Fibroblast of lung (primary cell): Measurements from ENCODE around the gene METTL16. TPM values are rescaled to one million over a fixed set of nuclear protein-coding genes. Genes with fewer than 3 reads are reported as not detected.
"Not testable (repeated sequence)": the region's sequence is repeated elsewhere in the genome, so short reads cannot be mapped to it uniquely, and the experiment has no call there.

Experiments used
- DNase-seq, 2 donors: peaks; one replicate each; pipeline versions ENCODE4 v3.0.0 to v3.0.0-alpha.2; 2010; ENCODE audit warnings: low read depth in 2 of 2
- H2AFZ ChIP-seq: 2 replicates; pipeline ENCODE4 v1.5.1; 2012; ENCODE audit warnings: low read length, control low read depth, inconsistent platforms
- H3K27ac ChIP-seq: 2 replicates; pipeline ENCODE4 v1.5.1; 2011; ENCODE audit warnings: low read length, control low read depth; ENCODE audit not compliant: insufficient read depth
- H3K27me3 ChIP-seq: 2 replicates; pipeline ENCODE4 v1.5.1; 2011; ENCODE audit warnings: mild to moderate bottlenecking, low read length; ENCODE audit not compliant: control insufficient read depth, insufficient read depth
- H3K36me3 ChIP-seq: 2 replicates; pipeline ENCODE4 v1.5.1; 2011; ENCODE audit warnings: low read length; ENCODE audit not compliant: control insufficient read depth, insufficient read depth
- H3K4me1 ChIP-seq: 2 replicates; pipeline ENCODE4 v1.5.1; 2011; ENCODE audit warnings: low read length; ENCODE audit not compliant: control insufficient read depth, insufficient read depth; ENCODE audit errors: extremely low read depth
- H3K4me2 ChIP-seq: 2 replicates; pipeline ENCODE4 v1.5.1; 2011; ENCODE audit warnings: low read length, control low read depth; ENCODE audit not compliant: insufficient read depth; ENCODE audit errors: extremely low read depth
- H3K4me3 ChIP-seq, 4 experiments: fragments of 200-600 bp in 1 of 4; sonication (generic) in 1 of 4; replicated peaks in 1 of 4; 2 replicates each; pipeline ENCODE4 v1.5.1; 2011 to 2016; ENCODE audit warnings: low read length in 4 of 4, low read depth in 3 of 4, mild to moderate bottlenecking in 3 of 4, control low read depth in 2 of 4, inconsistent platforms in 1 of 4, mixed read lengths in 1 of 4; ENCODE audit not compliant: insufficient read depth in 1 of 4; ENCODE audit errors: control extremely low read depth in 1 of 4
- H3K79me2 ChIP-seq: 2 replicates; pipeline ENCODE4 v1.5.1; 2012; ENCODE audit warnings: mild to moderate bottlenecking, low read length, inconsistent platforms; ENCODE audit not compliant: control insufficient read depth, insufficient read depth
- H3K9ac ChIP-seq: 2 replicates; pipeline ENCODE4 v1.5.1; 2011; ENCODE audit warnings: mild to moderate bottlenecking, low read length, control low read depth; ENCODE audit not compliant: insufficient read depth
- H3K9me3 ChIP-seq: 2 replicates; pipeline ENCODE4 v1.5.1; 2012; ENCODE audit warnings: low read depth, low read length; ENCODE audit not compliant: control insufficient read depth, insufficient read depth
- H4K20me1 ChIP-seq: 2 replicates; pipeline ENCODE4 v1.5.1; 2011; ENCODE audit warnings: low read length; ENCODE audit not compliant: control insufficient read depth, insufficient read depth; ENCODE audit errors: extremely low read depth
- CTCF ChIP-seq, 2 donors: IDR thresholded peaks in 1 of 2; conservative IDR thresholded peaks in 1 of 2; 1 replicate in 1 of 2; 2 replicates in 1 of 2; pipeline ENCODE4 v1.5.1; 2011 to 2012; ENCODE audit warnings: low read length in 2 of 2, control low read depth in 1 of 2, inconsistent platforms in 1 of 2, low read depth in 1 of 2, mild to moderate bottlenecking in 1 of 2
- EZH2 ChIP-seq: IDR thresholded peaks from 2 replicates; pipeline ENCODE4 v1.5.1; 2012; ENCODE audit warnings: low read length, control low read depth, mild to moderate bottlenecking; ENCODE audit errors: missing control alignments
- polyA plus RNA-seq, 2 donors: library from polyadenylated mRNA; depleted of rRNA in 1 of 2; stranded (reverse) in 1 of 2; unstranded in 1 of 2; fragments of >200 nt; gene quantifications; 2 replicates each; pipeline ENCODE4 v1.2.1, GENCODE V29; 2011 to 2012; ENCODE audit warnings: missing spikeins in 1 of 2
- total RNA-seq: library from RNA; depleted of rRNA; stranded (reverse); fragments of >200 nt; gene quantifications from 2 replicates; pipeline ENCODE4 v1.2.1, GENCODE V29; 2014

The METTL16 gene
- total and polyA plus RNA-seq, 2 donors (not counting 1 experiment from before 2014, with no cell fraction given): 12.2 to 13.4 TPM

GRCh38 chr17:2503627-2504026 is 8.1 kb downstream of the METTL16 start:
- no peaks in the 10 kb centered on the region for H4K20me1 ChIP-seq
- no peaks in the 10 kb centered on the region for H3K9me3 ChIP-seq
- no peak overlapping the region for H3K4me3 ChIP-seq
- H3K79me2 ChIP-seq: peaks cover 18% of the 10 kb centered on the region
- no peak overlapping the region for H3K4me2 ChIP-seq
- H3K27me3 ChIP-seq: no peaks in the 10 kb centered on the region
- TF ChIP-seq EZH2 (no peak), CTCF (conservative IDR thresholded peaks at IDR 0.05 in 1 of 2, IDR thresholded peaks at IDR 0.05 in 1 of 2; ENCODE audit: low read depth in 1 of 2, low read length in 2 of 2) (no peak)
- no peak for DNase-seq
- H3K27ac ChIP-seq: no peak overlapping the region
- no peaks in the 10 kb centered on the region for H3K4me1 ChIP-seq
- H3K9ac ChIP-seq: no peak overlapping the region
- H2AFZ ChIP-seq: no peak overlapping the region
- no peaks in the 10 kb centered on the region for H3K36me3 ChIP-seq

- H3K36me3 ChIP-seq: no peaks in the 10 kb centered on the region
- H3K4me2 ChIP-seq: no peak overlapping the region
- H3K27me3 ChIP-seq: no peaks in the 10 kb centered on the region
- H3K27ac ChIP-seq: no peak overlapping the region
- TF ChIP-seq CTCF (conservative IDR thresholded peaks at IDR 0.05 in 1 of 2, IDR thresholded peaks at IDR 0.05 in 1 of 2; ENCODE audit: low read depth in 1 of 2, low read length in 2 of 2): no peak
- TF ChIP-seq EZH2: no peak
- DNase-seq: no peak
- no peak overlapping the region for H3K9ac ChIP-seq
- H3K4me3 ChIP-seq: no peak overlapping the region
- peaks cover 12% of the 10 kb centered on the region for H3K79me2 ChIP-seq
- H2AFZ ChIP-seq: no peak overlapping the region
- H3K9me3 ChIP-seq: no peaks in the 10 kb centered on the region
- no peaks in the 10 kb centered on the region for H3K4me1 ChIP-seq
- no peaks in the 10 kb centered on the region for H4K20me1 ChIP-seq
Measured at GRCh38 chr17:2502871-2503580, 8.7 kb downstream of the METTL16 start.

GRCh38 chr17:2500446-2500845 is 11.2 kb downstream of the METTL16 start:
- H3K4me3 ChIP-seq: no peak overlapping the region
- DNase-seq: peak in 1 of 2 donors; percentile 22
- H3K9ac ChIP-seq: no peak overlapping the region
- H3K4me2 ChIP-seq: no peak overlapping the region
- TF ChIP-seq CTCF (conservative IDR thresholded peaks at IDR 0.05 in 1 of 2, IDR thresholded peaks at IDR 0.05 in 1 of 2; ENCODE audit: low read depth in 1 of 2, low read length in 2 of 2) (no peak), EZH2 (no peak)
- H3K9me3 ChIP-seq: no peaks in the 10 kb centered on the region
- H3K27me3 ChIP-seq: no peaks in the 10 kb centered on the region
- no peak overlapping the region for H3K27ac ChIP-seq
- H3K36me3 ChIP-seq: no peaks in the 10 kb centered on the region
- no peak overlapping the region for H2AFZ ChIP-seq
- H3K79me2 ChIP-seq: peaks cover 12% of the 10 kb centered on the region
- H3K4me1 ChIP-seq: no peaks in the 10 kb centered on the region
- no peaks in the 10 kb centered on the region for H4K20me1 ChIP-seq

- H3K79me2 ChIP-seq, H3K27ac ChIP-seq, H3K9ac ChIP-seq, H3K4me2 ChIP-seq, H3K4me1 ChIP-seq, H3K27me3 ChIP-seq, H4K20me1 ChIP-seq, H3K36me3 ChIP-seq, H3K9me3 ChIP-seq, H2AFZ ChIP-seq, DNase-seq, H3K4me3 ChIP-seq: not testable (repeated sequence)
Measured at GRCh38 chr17:2489286-2489685, 22.4 kb downstream of the METTL16 start.
